HG02798 (cell line): ENCODE measurements around the gene POLR1F.
"Not testable (repeated sequence)": the region's sequence is repeated elsewhere in the genome, so short reads cannot be mapped to it uniquely, and the experiment has no call there.

Experiments used
- ATAC-seq: cut with Tn5 transposase; IDR thresholded peaks from one replicate; pipeline ENCODE4 v1.9.1; 2021; ENCODE audit warnings: mild to moderate bottlenecking; ENCODE audit not compliant: unreplicated experiment, poor library complexity

The POLR1F gene

GRCh38 chr7:19708397-19709248 lies at the start of gene POLR1F:
TSS of gene POLR1F (minus strand) at chr7:19709037. CDS start at chr7:19709016, 21 bp downstream.
- peak; percentile 99 for ATAC-seq

- no peak for ATAC-seq
Observed at GRCh38 chr7:19754521-19755116, 45.8 kb upstream of the POLR1F start.

DNA sequence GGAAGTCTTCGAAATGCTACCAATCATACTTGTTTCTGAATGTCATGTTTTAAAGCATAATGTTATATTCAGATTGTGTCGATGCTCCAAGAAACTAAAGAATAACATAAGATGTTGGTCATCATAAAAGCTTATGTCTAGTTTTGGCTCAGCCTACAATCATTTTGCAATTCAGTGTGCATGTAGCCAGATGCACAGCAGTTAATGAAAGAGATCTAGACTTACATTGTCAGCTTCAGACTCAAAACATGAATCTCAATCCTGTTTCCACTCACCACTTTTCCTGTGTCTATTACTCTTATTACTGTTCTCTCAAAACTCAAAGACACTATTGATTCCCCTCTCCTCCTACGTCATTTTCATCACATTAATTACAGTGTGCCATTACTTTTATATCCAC lies 43.2 kb upstream of the POLR1F start:
- ATAC-seq = no peak

- no peak for ATAC-seq
Observed at GRCh38 chr7:19749658-19750057, 40.8 kb upstream of the POLR1F start.

GRCh38 chr7:19747740-19748339 lies 39.0 kb upstream of the POLR1F start:
- ATAC-seq = no peak

DNA sequence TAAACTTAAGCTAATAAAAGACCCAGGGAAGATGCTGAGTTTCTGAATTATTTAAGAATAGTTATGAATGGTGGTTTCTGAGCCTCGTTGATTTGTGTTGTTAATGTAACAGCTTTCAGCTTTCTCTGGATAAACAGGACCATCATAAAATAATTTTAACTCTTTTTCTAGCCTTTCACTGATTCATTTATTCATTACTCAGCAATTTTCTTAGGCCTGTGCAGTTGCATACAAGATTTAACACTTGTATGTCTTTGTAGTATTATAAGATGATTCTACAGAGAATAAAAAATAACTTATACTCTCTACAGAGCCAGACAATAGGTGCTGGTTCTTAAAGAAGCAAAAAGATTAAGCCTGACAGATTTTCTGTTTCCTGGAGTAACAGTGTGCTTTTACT lies 35.2 kb upstream of the POLR1F start:
- ATAC-seq = no peak

GRCh38 chr7:19728716-19729115 lies 19.9 kb upstream of the POLR1F start:
- no peak for ATAC-seq

DNA sequence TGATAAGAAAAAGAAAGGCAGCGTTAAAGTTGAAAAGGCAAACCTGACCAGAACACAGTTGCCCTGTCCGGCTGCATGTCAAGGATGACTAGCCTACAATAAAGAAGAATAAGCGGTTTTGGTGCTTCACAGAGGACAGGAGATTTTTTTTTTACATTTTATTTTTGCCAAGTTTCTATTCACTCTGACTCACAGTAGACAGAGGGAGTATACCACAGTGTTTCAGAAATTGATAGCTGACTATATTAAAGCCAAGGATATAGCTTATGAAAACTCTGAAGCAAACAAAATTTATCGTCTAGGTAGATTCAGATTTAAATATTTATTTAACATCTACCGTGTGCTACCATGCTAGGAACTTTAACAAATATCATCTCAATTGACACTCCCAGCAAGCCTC lies 16.9 kb upstream of the POLR1F start:
- no peak for ATAC-seq

- ATAC-seq = no peak
Observed at GRCh38 chr7:19715499-19715898, 6.7 kb upstream of the POLR1F start.

DNA sequence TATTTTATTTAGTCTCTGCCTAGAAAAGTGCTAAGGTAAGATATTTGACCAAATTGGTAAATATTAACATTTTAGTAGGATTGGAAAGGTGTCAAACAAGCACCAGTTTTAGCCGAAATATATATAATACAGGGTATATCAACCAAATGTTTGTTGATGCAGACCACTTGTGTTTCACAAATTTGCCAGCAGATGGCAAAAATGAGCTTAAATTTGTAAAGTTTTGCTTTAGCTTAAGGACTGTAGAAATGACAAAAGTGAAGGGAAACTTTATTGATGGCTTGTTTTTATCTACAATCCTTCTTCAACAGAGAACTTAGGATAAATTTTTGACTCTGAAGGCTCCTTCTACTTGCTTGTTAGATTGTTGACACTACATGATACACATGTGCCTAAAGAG lies 4.8 kb upstream of the POLR1F start:
- ATAC-seq = no peak

GRCh38 chr7:19709249-19709578 lies 377 bp upstream of the POLR1F start:
- ATAC-seq = no peak

GRCh38 chr7:19707240-19707639 lies 1.6 kb downstream of the POLR1F start:
- ATAC-seq = no peak

GRCh38 chr7:19705663-19706062 lies 3.2 kb downstream of the POLR1F start:
- ATAC-seq = no peak

DNA sequence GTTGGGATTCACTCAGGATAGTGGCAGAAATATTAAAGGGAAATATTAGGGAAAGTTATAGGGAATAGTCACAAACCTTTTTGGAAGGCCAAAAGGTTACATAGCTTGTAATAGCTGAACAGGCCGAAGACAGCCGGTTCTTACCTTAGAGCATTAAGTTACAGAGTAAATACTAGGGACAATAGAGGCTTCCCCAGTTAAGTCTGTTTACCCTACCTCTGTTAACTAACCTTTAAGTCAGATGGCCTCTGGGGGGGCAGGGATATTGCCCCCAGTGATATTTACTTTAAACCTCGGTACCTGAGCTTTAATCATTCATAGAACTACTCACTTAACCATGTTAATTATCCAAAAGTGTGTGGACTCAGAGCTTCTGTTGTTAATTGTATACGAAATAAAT lies 7.4 kb downstream of the POLR1F start:
- ATAC-seq = no peak

- ATAC-seq = no peak
Observed at GRCh38 chr7:19700936-19701335, 7.9 kb downstream of the POLR1F start.

DNA sequence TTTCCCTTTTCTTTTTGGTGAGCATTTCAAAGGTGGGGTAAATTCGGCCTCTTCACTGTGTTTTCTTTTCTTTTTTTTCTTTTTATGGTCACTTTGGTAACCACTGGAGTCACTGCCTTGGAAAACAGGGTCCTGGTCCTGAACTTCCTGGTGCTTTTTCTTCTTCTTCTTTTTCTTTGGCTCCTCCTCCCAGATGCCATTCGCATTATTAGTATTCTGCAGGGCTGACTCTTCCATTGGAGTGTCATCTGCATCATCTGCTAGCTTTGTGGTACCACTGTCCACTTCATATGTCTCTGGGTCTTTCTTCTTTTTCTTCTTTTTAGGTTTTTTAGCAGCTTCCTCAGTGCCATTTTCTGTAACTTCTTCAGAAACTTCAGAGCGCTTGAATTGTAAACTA lies 10.5 kb downstream of the POLR1F start:
- no peak for ATAC-seq

- no peak for ATAC-seq
Observed at GRCh38 chr7:19696926-19697325, 11.9 kb downstream of the POLR1F start.

- no peak for ATAC-seq
Observed at GRCh38 chr7:19692111-19692828, 16.6 kb downstream of the POLR1F start.

- ATAC-seq = no peak
Observed at GRCh38 chr7:19690736-19691135, 18.1 kb downstream of the POLR1F start.

DNA sequence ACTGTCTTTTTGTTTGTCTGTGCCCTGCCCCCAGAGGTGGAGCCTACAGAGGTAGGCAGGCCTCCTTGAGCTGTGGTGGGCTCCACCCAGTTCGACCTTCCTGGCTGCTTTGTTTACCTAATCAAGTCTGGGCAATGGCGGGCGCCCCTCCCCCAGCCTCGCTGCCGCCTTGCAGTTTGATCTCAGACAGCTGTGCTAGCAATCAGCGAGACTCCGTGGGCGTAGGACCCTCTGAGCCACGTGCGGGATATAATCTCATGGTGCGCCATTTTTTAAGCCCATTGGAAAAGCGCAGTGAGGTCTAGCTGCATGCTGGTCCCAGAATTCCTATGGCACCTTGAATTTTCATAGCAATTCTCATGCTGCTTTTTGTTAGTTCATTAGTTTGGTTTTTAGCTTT lies 19.7 kb downstream of the POLR1F start:
- ATAC-seq = not testable (repeated sequence)

GRCh38 chr7:19681596-19681995 lies 27.2 kb downstream of the POLR1F start:
- ATAC-seq = no peak
